Transverse colon (tissue), 4 donors: ENCODE data around the gene LEPR. TPM values are rescaled to one million over a fixed set of nuclear protein-coding genes. Genes with fewer than 3 reads are reported as not detected.

ENCODE experiments used
- DNase-seq: peaks from one replicate; pipeline ENCODE4 v3.0.0-alpha.2; 2019
- H3K27ac ChIP-seq, 4 donors: fragments of 200-600 bp; sonication (generic); 2 replicates each; pipeline ENCODE4 v1.5.1; 2016 to 2018; ENCODE audit warnings: inconsistent platforms in 4 of 4
- H3K27me3 ChIP-seq: fragments of 200-600 bp; sonication (generic); 2 replicates; pipeline ENCODE4 v1.5.1; 2017; ENCODE audit warnings: inconsistent platforms
- H3K36me3 ChIP-seq, 4 donors: fragments of 200-600 bp; sonication (generic); 2 replicates each; pipeline ENCODE4 v1.5.1; 2017 to 2019; ENCODE audit warnings: inconsistent platforms in 4 of 4
- H3K4me1 ChIP-seq, 4 donors: fragments of 200-600 bp; sonication (generic); 2 replicates each; pipeline ENCODE4 v1.5.1; 2017 to 2020; ENCODE audit warnings: inconsistent platforms in 4 of 4
- H3K4me3 ChIP-seq, 4 donors: fragments of 200-600 bp; sonication (generic); 1 replicate in 1 of 4; 2 replicates in 3 of 4; pipeline versions ENCODE4 v1.5.1 to v1.6.1; 2017 to 2019; ENCODE audit warnings: inconsistent platforms in 4 of 4
- H3K9me3 ChIP-seq, 2 donors: fragments of 200-600 bp; sonication (generic); 2 replicates each; pipeline ENCODE4 v1.5.1; 2017 to 2019; ENCODE audit warnings: inconsistent platforms in 2 of 2
- CTCF ChIP-seq, 5 experiments: fragments of 200-600 bp in 3 of 5; fragments of 450-650 bp in 2 of 5; sonication (generic) in 3 of 5; IDR thresholded peaks; 1 replicate in 2 of 5; 2 replicates in 3 of 5; pipeline ENCODE4 v1.5.1; 2016 to 2017; ENCODE audit warnings: antibody characterized with exemption in 5 of 5, inconsistent platforms in 3 of 5, mild to moderate bottlenecking in 2 of 5, moderate library complexity in 1 of 5
- EP300 ChIP-seq: sonication (generic); formaldehyde crosslinking; IDR thresholded peaks from one replicate; pipeline ENCODE4 v1.6.1; 2017; ENCODE audit warnings: antibody characterized with exemption, low read depth
- POLR2A ChIP-seq: fragments of 450-650 bp; IDR thresholded peaks from one replicate; pipeline ENCODE4 v1.6.1; 2016; ENCODE audit warnings: antibody characterized with exemption, mild to moderate bottlenecking, moderate library complexity
- POLR2AphosphoS5 ChIP-seq, 3 donors: sonication (generic); formaldehyde crosslinking; IDR thresholded peaks; one replicate each; pipeline ENCODE4 v1.6.1; 2016; ENCODE audit warnings: antibody characterized with exemption in 3 of 3
- WGBS, 2 donors: methylation state at CpG; one replicate each; pipeline ENCODE4 v1.1.5; 2018; ENCODE audit warnings: low coverage in 1 of 2; 5-methylcytosine and 5-hydroxymethylcytosine counted together
- in situ Hi-C, 4 donors: fragments of 200-750 bp; cut with MboI; loops; one replicate each; pipeline versions ENCODE4 v1.15.0 to v1.15.1; 2017; ENCODE audit warnings: low sequenced_read_pairs in 3 of 4, low pct_ligation_motif_present in 1 of 4, low pct_unique_long_range_greater_than_20kb in 1 of 4
- intact Hi-C: fragments of 100-400 bp; cut with DNase I; formaldehyde crosslinking; loops from one replicate; pipeline ENCODE4 v1.15.1; 2023; ENCODE audit warnings: low total_unique reads
- total RNA-seq, 4 donors: library from RNA; depleted of rRNA; stranded (reverse); fragments of >200 nt; gene quantifications; one replicate each; pipeline ENCODE4 v1.1.0, GENCODE V29; 2016

LEPR gene
- total RNA-seq = 1 to 10 TPM in 2 of 4 donors, under 1 TPM in 2; 0.37 to 8.4 (median 1.5) TPM

- 0% methylated on average over 7 to 50 of the region's 60 CpGs for WGBS, 2 donors
- Histone ChIP-seq H3K9me3 (no peaks in the 10 kb centered on the region), H3K36me3 (peaks cover 0 to 5% (median 1%) of the 10 kb centered on the region in 4 donors), H3K4me1 (peaks cover 8 to 33% (median 13%) of the 10 kb centered on the region in 4 donors), H3K27ac (peak within 1 kb of the TSS; percentile 96 to 100 (median 99)), H3K27me3 (no peaks in the 10 kb centered on the region), H3K4me3 (peak within 1 kb of the TSS; percentile 53 to 99 (median 95))
- DNase-seq = no peak
- TF ChIP-seq POLR2A = peak; percentile 85
- TF ChIP-seq POLR2AphosphoS5 (IDR thresholded peaks at IDR 0.05) = peak; percentile 76 to 93 (median 91)
- TF ChIP-seq CTCF (IDR thresholded peaks at IDR 0.05) = no peak
- no peak for TF ChIP-seq EP300
- in situ Hi-C loops = loop anchor here in 2 of 4 donors (25.0 kb wide), 2 partner anchors 333 to 358 kb away; no protein-coding TSS in a partner anchor
- intact Hi-C loops = no loop called here
Observed at GRCh38 chr1:65420590-65421350, at the start of gene LEPR, which contains the start of gene LEPROT. Gene LEPR (plus strand): TSS chr1:65420668. CDS start chr1:65565566, 144,898 bp downstream. Gene LEPROT (plus strand): TSS chr1:65420668. CDS start chr1:65420725, 57 bp downstream.

- no peak overlapping the region for H3K4me3 ChIP-seq
- no peaks in the 10 kb centered on the region for H3K36me3 ChIP-seq
- H3K27ac ChIP-seq = no peak overlapping the region
- no peak for DNase-seq
- H3K9me3 ChIP-seq = no peaks in the 10 kb centered on the region
- TF ChIP-seq POLR2A (no peak), POLR2AphosphoS5 (IDR thresholded peaks at IDR 0.05) (no peak), EP300 (no peak), CTCF (IDR thresholded peaks at IDR 0.05) (no peak)
- 89 to 93% methylated on average over 2 to 3 of the region's 3 CpGs for WGBS, 2 donors
- intact Hi-C loops (no loop called here), in situ Hi-C loops (no loop called here)
- H3K27me3 ChIP-seq = no peaks in the 10 kb centered on the region
- H3K4me1 ChIP-seq = no peaks in the 10 kb centered on the region
Observed at GRCh38 chr1:65371544-65371943, 48.9 kb upstream of the LEPR start.

- in situ Hi-C loops = no loop called here
- no peak for TF ChIP-seq EP300
- no peak for TF ChIP-seq CTCF (IDR thresholded peaks at IDR 0.05)
- TF ChIP-seq POLR2A = no peak
- no peak for TF ChIP-seq POLR2AphosphoS5 (IDR thresholded peaks at IDR 0.05)
Observed at GRCh38 chr1:65372557-65372956, 47.9 kb upstream of the LEPR start.

GRCh38 chr1:65377496-65378246 is 42.8 kb upstream of the LEPR start:
- 62 to 68% methylated on average over 3 to 4 of the region's 4 CpGs for WGBS, 2 donors
- Histone ChIP-seq H3K4me1 (no peaks in the 10 kb centered on the region), H3K9me3 (no peaks in the 10 kb centered on the region), H3K4me3 (no peak overlapping the region), H3K36me3 (no peaks in the 10 kb centered on the region), H3K27me3 (no peaks in the 10 kb centered on the region), H3K27ac (no peak overlapping the region)
- in situ Hi-C loops = no loop called here
- DNase-seq = no peak
- intact Hi-C loops = no loop called here
- TF ChIP-seq CTCF (IDR thresholded peaks at IDR 0.05) = no peak
- no peak for TF ChIP-seq POLR2AphosphoS5 (IDR thresholded peaks at IDR 0.05)
- TF ChIP-seq POLR2A = no peak
- TF ChIP-seq EP300 = no peak

More at GRCh38 chr1:65372557-65372956, 47.9 kb upstream of the LEPR start:
- Histone ChIP-seq H3K9me3 (no peaks in the 10 kb centered on the region), H3K27me3 (no peaks in the 10 kb centered on the region), H3K36me3 (no peaks in the 10 kb centered on the region), H3K27ac (no peak overlapping the region), H3K4me3 (no peak overlapping the region), H3K4me1 (no peaks in the 10 kb centered on the region)
- no peak for DNase-seq
- intact Hi-C loops = no loop called here
- 71 to 82% methylated on average over 1 of the region's 1 CpG for WGBS, 2 donors
